IMR-90 (cell line): ENCODE data around the gene SLC6A17. TPM values are rescaled to one million over a fixed set of nuclear protein-coding genes. Genes with fewer than 3 reads are reported as not detected.

Experiments used
- ATAC-seq: fragments of 200-7000 bp; cut with Tn5 transposase; 2 replicates; pipeline ENCODE4 v1.9.1; 2020; ENCODE audit warnings: low read depth, mild to moderate bottlenecking, moderate library complexity
- BruUV-seq: library from RNA; stranded (reverse); fragments of 400-500 nt; replicated peaks from 2 replicates; lab custom pipeline; 2021; lab: Mats Ljungman, UMichigan
- CTCF ChIA-PET: fragments of 300-600 bp; formaldehyde crosslinking; extraction: SDS; loops from one replicate; lab custom pipeline; 2021; ENCODE audit warnings: antibody characterized with exemption; lab: Yijun Ruan, JAX
- POLR2A ChIA-PET: fragments of 300-600 bp; sonication (Branson Sonifier 250); formaldehyde crosslinking; loops from one replicate; lab custom pipeline; 2022; ENCODE audit warnings: antibody characterized with exemption; ENCODE audit not compliant: unreplicated experiment; lab: Charles Lee
- DNase-seq: peaks from one replicate; pipeline ENCODE4 v3.0.0; 2013
- H2AFZ ChIP-seq: replicated peaks from 2 replicates; pipeline ENCODE3; 2013; ENCODE audit warnings: low read length, mild to moderate bottlenecking; ENCODE audit not compliant: poor library complexity
- H2AK5ac ChIP-seq: 2 replicates; pipeline ENCODE4 v1.6.1; 2013; ENCODE audit warnings: low read depth, low read length, inconsistent platforms
- H2AK9ac ChIP-seq: replicated peaks from 2 replicates; pipeline ENCODE3; 2013; ENCODE audit warnings: mild to moderate bottlenecking, low read depth, low read length, moderate library complexity; ENCODE audit not compliant: poor library complexity
- H2BK120ac ChIP-seq: 2 replicates; pipeline ENCODE4 v1.6.1; 2013; ENCODE audit warnings: low read depth, low read length, inconsistent platforms
- H2BK15ac ChIP-seq: 3 replicates; pipeline ENCODE4 v1.6.1; 2013; ENCODE audit warnings: low read depth, low read length, inconsistent platforms
- H2BK20ac ChIP-seq: 2 replicates; pipeline ENCODE4 v1.6.1; 2013; ENCODE audit warnings: low read depth, mild to moderate bottlenecking, inconsistent platforms, low read length, moderate library complexity
- H2BK5ac ChIP-seq: 2 replicates; pipeline ENCODE4 v1.6.1; 2013; ENCODE audit warnings: mild to moderate bottlenecking, low read depth, low read length, inconsistent platforms; ENCODE audit not compliant: poor library complexity, severe bottlenecking
- H3K14ac ChIP-seq: replicated peaks from 2 replicates; pipeline ENCODE4 v1.6.1; 2013; ENCODE audit warnings: low read depth, low read length, inconsistent platforms
- H3K18ac ChIP-seq: 2 replicates; pipeline ENCODE4 v1.6.1; 2013; ENCODE audit warnings: low read depth, low read length, control low read depth
- H3K23ac ChIP-seq: 2 replicates; pipeline ENCODE4 v1.6.1; 2013; ENCODE audit warnings: low read depth, low read length, inconsistent platforms
- H3K27ac ChIP-seq: 2 replicates; pipeline ENCODE4 v1.5.1; 2013; ENCODE audit warnings: mild to moderate bottlenecking, control low read depth, low read length; ENCODE audit not compliant: insufficient read depth
- H3K27me3 ChIP-seq: 2 replicates; pipeline ENCODE4 v1.6.1; 2013; ENCODE audit warnings: low read length; ENCODE audit not compliant: control insufficient read depth, insufficient read depth
- H3K36me3 ChIP-seq: 2 replicates; pipeline ENCODE4 v1.6.1; 2013; ENCODE audit warnings: low read length, mixed read lengths; ENCODE audit not compliant: control insufficient read depth, insufficient read depth
- H3K4ac ChIP-seq: 2 replicates; pipeline ENCODE4 v1.6.1; 2013; ENCODE audit warnings: low read depth, low read length, inconsistent platforms
- H3K4me1 ChIP-seq: 2 replicates; pipeline ENCODE4 v1.6.1; 2013; ENCODE audit warnings: low read length, mixed read lengths; ENCODE audit not compliant: control insufficient read depth, insufficient read depth
- H3K4me2 ChIP-seq: 2 replicates; pipeline ENCODE4 v1.6.1; 2013; ENCODE audit warnings: low read depth, mild to moderate bottlenecking, control low read depth, low read length, moderate library complexity
- H3K4me3 ChIP-seq: 2 replicates; pipeline ENCODE4 v1.5.1; 2013; ENCODE audit warnings: low read depth, mild to moderate bottlenecking, control low read depth, low read length, moderate library complexity; ENCODE audit not compliant: insufficient read depth
- H3K56ac ChIP-seq: 2 replicates; pipeline ENCODE4 v1.6.1; 2013; ENCODE audit warnings: low read length, inconsistent platforms; ENCODE audit not compliant: insufficient read depth; ENCODE audit errors: extremely low read depth
- H3K79me1 ChIP-seq, 2 experiments: 2 replicates each; pipeline ENCODE4 v1.6.1; 2013; ENCODE audit warnings: low read length in 2 of 2, inconsistent platforms in 1 of 2, low read depth in 1 of 2
- H3K9ac ChIP-seq: 2 replicates; pipeline ENCODE4 v1.6.1; 2013; ENCODE audit warnings: low read depth, low read length, control low read depth
- H3K9me1 ChIP-seq: 2 replicates; pipeline ENCODE4 v1.6.1; 2013; ENCODE audit warnings: low read length, inconsistent platforms; ENCODE audit not compliant: insufficient read depth
- H3K9me3 ChIP-seq: 2 replicates; pipeline ENCODE4 v1.6.1; 2013; ENCODE audit warnings: low read length; ENCODE audit not compliant: control insufficient read depth, insufficient read depth
- H4K20me1 ChIP-seq: 2 replicates; pipeline ENCODE4 v1.6.1; 2013; ENCODE audit warnings: low read length, inconsistent platforms; ENCODE audit not compliant: insufficient read depth
- H4K5ac ChIP-seq: 2 replicates; pipeline ENCODE4 v1.6.1; 2013; ENCODE audit warnings: mild to moderate bottlenecking, low read depth, low read length, control low read depth
- H4K8ac ChIP-seq, 2 experiments: 2 replicates each; pipeline ENCODE4 v1.6.1; 2013; ENCODE audit warnings: low read depth in 2 of 2, low read length in 2 of 2, control low read depth in 1 of 2, inconsistent platforms in 1 of 2
- H4K91ac ChIP-seq: 2 replicates; pipeline ENCODE4 v1.6.1; 2013; ENCODE audit warnings: low read depth, low read length, inconsistent platforms; ENCODE audit not compliant: insufficient read depth
- CHD1 ChIP-seq: IDR thresholded peaks from 2 replicates; pipeline ENCODE4 v1.6.1; 2012; ENCODE audit warnings: low read depth, low read length, improper control_type of control experiment
- CTCF ChIP-seq: conservative IDR thresholded peaks from 2 replicates; pipeline ENCODE4 v1.5.1; 2012; ENCODE audit warnings: mild to moderate bottlenecking, low read depth, low read length, improper control_type of control experiment
- WGBS, 2 experiments: methylation state at CpG; one replicate each; pipeline versions ENCODE4 v1.1.5 to v1.1.7; 2013; ENCODE audit warnings: missing lambda C conversion rate in 2 of 2; ENCODE audit not compliant: insufficient read length in 1 of 2; ENCODE audit errors: extremely low coverage in 2 of 2; 5-methylcytosine and 5-hydroxymethylcytosine counted together
- dilution Hi-C: fragments of 300-500 bp; cut with HindIII; formaldehyde crosslinking; loops from one replicate; pipeline ENCODE4 v1.14.3; 2018; ENCODE audit warnings: low sequenced_read_pairs; ENCODE audit not compliant: unreplicated experiment
- in situ Hi-C: fragments of 300-500 bp; cut with MboI; formaldehyde crosslinking; loops from 3 replicates; pipeline ENCODE4 v1.14.3; 2019; ENCODE audit warnings: low sequenced_read_pairs, inconsistent platforms, mixed read lengths
- intact Hi-C: fragments of 100-400 bp; cut with micrococcal nuclease; formaldehyde crosslinking; loops from 2 replicates; pipeline ENCODE4 v1.10.0; 2022
- polyA plus RNA-seq, 3 experiments: library from polyadenylated mRNA; depleted of rRNA; stranded (reverse); fragments of >200 nt; gene quantifications; 2 replicates each; pipeline ENCODE4 v1.2.3, GENCODE V29; 2012; ENCODE audit warnings: low replicate concordance in 1 of 3
- total RNA-seq: library from RNA; depleted of rRNA; stranded (reverse); fragments of >200 nt; gene quantifications from 2 replicates; pipeline ENCODE4 v1.2.3, GENCODE V29; 2012

The SLC6A17 gene
- total and polyA plus RNA-seq, 2 of the 4 experiments (the other 2 are of a cell fraction): 0.54 to 0.82 TPM

- H3K4me2 ChIP-seq: no peak overlapping the region
- no peak overlapping the region for H2BK5ac ChIP-seq
- H2BK20ac ChIP-seq: no peak overlapping the region
- intact Hi-C loops (no loop called here), dilution Hi-C loops (no loop called here), in situ Hi-C loops (no loop called here)
- DNase-seq (peak; percentile 30), ATAC-seq (peak; percentile 62; the same call in 1 of the 2 replicates)
- TF ChIP-seq CTCF (0 out of 2 replicates have a peak, but pooled peaks have one; percentile 9), CHD1 (no peak)
- ChIA-PET POLR2A (no interaction called here), CTCF (interaction anchor here (0.7 kb wide), 1 partner anchor 11 kb away, joined by 4 read pairs; no protein-coding TSS in a partner anchor)
- no peak overlapping the region for H2AK9ac ChIP-seq
- H4K91ac ChIP-seq: no peak overlapping the region
- H3K36me3 ChIP-seq: no peaks in the 10 kb centered on the region
- H3K27me3 ChIP-seq: peaks cover 32% of the 10 kb centered on the region
- H3K4me1 ChIP-seq: no peaks in the 10 kb centered on the region
- H3K14ac ChIP-seq: no peak overlapping the region
- H3K9me3 ChIP-seq: no peaks in the 10 kb centered on the region
- H2AFZ ChIP-seq: no peak overlapping the region
- no peaks in the 10 kb centered on the region for H3K9me1 ChIP-seq
- 53% methylated on average over 2 of the region's 4 CpGs; no CpG with 5 or more reads in 1 of the 2 experiments for whole genome bisulfite sequencing, 2 experiments
- H3K4me3 ChIP-seq: no peak overlapping the region
- no peaks in the 10 kb centered on the region for H4K20me1 ChIP-seq
- no peak overlapping the region for H3K56ac ChIP-seq
- H4K5ac ChIP-seq: no peak overlapping the region
- no TSS peak for BruUV-seq
- no peak overlapping the region for H3K9ac ChIP-seq
- no peak overlapping the region for H3K4ac ChIP-seq
- no peak overlapping the region for H2AK5ac ChIP-seq
- no peak overlapping the region for H3K23ac ChIP-seq
- no peak overlapping the region for H2BK15ac ChIP-seq
- no peaks in the 10 kb centered on the region for H3K79me1 ChIP-seq
- no peak overlapping the region for H3K27ac ChIP-seq
- H4K8ac ChIP-seq: no peak overlapping the region
- H3K18ac ChIP-seq: no peak overlapping the region
- H2BK120ac ChIP-seq: no peak overlapping the region
Measured at GRCh38 chr1:110218739-110219138, 68.4 kb downstream of the SLC6A17 start.
